HG03196 (cell line): Measurements from ENCODE around the gene PRDM15.

ENCODE experiments used
- ATAC-seq: cut with Tn5 transposase; IDR thresholded peaks from one replicate; pipeline ENCODE4 v1.9.1; 2021; ENCODE audit not compliant: unreplicated experiment

The PRDM15 gene

DNA sequence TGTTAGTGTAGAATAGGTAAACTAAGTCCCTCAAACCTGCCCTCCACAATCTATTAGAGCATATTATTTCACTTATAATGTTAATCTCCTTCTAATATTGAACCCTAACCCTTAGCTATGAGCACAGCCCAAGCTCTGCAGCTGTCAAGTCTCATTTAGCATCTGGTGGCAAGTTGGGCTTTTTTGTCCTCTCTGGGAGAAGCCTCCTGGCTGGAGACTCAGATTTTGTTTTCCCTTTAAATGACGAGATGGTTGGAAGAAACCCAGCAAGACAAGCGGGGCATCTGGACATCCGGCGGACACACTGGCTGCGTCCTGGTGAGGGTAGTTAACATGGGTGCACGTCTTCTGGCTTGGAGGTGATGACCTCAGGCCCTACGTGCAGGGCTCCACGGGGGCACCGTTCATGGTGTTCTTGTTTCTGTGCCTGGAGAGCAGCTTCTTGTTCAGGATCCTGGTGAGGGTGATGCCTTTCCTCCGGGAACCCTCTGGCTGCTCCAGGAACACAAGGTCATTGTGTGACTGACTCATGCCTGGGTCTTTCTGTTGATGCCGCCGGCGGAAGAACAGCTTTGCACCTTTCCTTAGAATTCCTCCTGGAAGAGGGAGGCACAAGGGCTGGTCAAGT lies 9.7 kb upstream of the PRDM15 start:
- ATAC-seq: no peak

DNA sequence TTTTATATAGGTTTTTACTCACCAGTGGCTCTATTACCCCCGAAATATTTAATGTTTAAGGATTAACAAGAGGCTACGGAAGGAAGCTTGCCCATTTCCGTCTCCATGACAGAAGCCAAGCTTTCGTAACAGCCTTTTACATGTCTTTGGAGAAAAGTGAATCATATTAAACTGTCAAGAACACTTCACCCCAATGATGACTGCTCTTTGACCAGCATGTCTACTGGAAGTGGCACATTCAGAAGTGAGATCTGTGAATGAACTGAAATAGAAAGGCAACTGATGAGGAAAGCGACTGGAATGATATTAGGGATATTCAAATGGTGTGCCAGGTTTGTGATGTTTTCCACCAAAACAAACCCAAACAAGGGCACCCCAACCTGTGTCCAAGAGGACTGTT lies 8.5 kb upstream of the PRDM15 start:
- no peak for ATAC-seq

DNA sequence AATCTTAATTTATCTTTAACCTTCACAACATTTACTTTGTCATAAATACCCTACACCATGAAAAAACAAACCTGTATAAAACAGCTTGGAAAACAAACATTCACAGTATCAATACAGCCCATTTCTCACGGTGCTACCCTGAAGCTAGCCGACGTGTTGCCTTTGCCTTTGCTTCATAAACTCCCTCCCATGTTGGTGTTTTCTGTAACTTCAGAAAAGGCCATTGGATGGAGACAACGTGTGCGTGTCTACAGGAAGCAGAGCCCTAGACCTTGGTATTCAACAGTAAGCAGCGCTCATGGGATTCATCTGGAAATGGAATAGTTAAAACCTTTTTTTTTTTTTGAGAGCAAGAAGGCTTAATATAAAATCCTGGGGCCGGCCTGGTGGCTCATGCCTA lies 7.2 kb upstream of the PRDM15 start:
- ATAC-seq: no peak

DNA sequence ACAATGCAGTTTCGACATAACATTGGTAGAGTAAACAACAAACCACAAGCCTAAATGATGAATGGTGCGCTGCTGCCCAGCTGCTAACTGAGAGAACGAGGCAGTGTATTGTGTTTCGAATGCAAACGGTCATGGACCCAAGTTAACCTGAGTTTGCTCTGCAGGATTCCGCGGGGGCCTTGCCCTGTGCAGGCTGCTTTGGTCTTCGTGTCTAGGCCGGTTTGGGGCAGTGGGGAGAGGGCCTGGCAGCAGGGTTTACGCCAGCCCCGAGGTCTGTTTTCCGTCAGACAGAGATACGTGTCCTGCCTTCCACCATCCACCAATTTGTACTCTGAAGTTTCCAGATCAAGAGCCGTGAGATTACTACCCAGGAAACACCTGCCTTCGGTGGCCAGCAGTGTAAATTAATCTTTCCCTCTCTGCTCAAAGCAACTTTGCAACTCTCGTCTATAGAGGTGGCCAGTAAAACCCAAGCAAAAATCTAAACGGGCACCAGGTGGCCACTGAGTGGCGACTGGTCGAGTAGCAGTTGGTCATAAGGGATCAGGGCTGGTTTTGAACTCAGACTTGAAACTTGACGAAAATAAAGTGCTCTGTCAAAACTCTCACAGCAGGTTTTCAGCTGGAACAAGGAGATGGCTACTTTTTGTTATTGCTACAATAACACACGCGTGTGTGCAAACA lies 6.3 kb upstream of the PRDM15 start:
- ATAC-seq: no peak

DNA sequence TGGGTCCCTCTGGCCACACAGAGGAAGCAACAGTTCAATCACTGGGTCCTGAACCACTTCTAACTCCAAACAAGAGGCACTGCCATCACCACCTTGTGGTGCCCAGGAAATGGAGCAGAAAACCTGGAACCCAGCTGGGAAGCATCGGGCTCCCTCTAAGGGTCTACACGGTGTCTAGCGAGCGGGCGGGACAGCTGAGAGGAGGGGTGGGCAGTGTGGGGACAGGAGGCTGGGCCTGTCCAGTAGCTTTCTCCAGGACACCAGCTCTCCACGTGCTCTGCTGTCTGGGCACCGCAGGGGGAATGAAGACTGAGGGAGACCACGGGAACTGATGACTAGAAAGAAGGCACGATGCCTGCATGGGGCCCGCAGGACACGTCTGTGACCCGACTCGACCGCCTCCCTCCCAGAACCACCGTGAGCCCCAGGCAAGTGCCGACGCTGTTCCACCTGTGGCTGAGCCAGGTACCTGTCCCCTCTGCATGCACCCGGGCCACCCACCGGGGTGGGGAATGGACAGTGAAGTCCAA lies 5.4 kb upstream of the PRDM15 start:
- no peak for ATAC-seq

DNA sequence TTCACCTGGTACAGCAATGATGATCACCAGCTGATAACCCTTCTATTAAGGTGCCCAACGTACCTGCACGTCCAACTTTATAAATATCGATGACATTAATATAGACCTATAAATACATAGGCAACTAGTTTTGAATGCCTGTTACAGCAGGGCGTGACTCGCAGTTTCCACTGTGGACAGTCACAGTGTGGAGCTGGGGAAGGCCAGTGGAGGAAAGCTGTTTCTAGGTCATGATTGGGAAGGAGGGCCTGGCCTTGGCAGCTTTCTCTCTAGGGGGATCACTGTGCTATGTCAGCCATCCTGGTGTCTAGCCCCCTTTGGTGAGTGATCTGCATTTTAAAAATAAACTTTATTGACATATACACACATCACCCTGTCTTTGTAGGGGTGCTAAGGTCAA lies 4.4 kb upstream of the PRDM15 start:
- no peak for ATAC-seq

DNA sequence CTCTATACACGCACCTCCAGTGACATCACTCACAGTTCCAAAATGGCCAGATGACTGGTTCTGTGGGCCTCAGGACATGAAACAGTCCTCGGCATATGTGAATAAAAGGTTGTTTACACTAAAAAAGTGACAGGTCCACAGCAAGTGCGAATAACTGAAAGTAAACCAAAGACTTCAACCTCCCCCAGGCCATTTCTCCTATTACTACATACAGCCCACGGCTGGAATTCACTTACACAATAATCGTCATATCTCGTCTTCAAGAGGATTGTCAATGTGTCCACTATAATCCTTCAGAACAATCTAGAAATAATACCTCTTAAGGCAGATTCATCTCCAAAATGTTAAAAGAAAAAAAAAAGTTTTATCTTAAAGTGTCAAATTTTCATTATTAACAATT lies 1.9 kb upstream of the PRDM15 start:
- no peak for ATAC-seq

DNA sequence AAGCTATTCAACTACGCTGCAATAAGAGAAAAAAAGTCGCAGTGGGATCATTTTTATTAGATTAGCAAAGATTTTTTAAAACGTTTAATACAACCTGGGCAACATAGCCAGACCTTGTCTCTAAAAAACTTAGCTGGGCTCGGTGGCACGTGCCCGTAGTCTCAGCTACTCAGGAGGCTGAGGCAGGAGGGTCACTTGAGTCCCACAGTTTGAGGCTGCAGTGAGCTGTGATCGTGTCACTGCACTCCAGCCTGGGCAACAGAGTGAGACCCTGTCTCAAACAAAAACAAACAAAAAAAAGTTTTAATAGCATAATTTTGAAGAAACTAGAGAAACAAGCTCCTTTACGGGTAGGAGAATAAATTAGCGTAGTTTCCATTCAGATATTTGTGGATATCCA lies 1.0 kb upstream of the PRDM15 start:
- no peak for ATAC-seq

DNA sequence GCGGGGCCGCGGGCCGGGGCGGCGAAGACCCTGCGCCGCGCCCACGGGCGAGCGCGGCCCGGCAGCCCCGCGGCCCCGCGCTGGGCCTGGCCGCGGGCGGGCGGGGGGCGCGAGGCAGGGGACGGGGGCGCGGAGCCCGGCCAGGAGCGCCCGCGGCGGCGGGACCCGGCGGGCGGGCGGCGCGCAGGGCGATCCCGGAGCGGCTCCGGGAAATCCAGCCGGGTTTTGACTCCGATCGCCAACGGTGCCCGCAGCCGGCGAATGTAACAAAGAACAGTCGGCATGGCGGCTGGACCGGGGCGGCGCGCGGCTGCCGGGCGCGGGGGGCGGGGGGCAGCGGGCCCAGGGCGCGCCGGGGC lies 334 bp downstream of the PRDM15 start:
- peak; percentile 50 for ATAC-seq

DNA sequence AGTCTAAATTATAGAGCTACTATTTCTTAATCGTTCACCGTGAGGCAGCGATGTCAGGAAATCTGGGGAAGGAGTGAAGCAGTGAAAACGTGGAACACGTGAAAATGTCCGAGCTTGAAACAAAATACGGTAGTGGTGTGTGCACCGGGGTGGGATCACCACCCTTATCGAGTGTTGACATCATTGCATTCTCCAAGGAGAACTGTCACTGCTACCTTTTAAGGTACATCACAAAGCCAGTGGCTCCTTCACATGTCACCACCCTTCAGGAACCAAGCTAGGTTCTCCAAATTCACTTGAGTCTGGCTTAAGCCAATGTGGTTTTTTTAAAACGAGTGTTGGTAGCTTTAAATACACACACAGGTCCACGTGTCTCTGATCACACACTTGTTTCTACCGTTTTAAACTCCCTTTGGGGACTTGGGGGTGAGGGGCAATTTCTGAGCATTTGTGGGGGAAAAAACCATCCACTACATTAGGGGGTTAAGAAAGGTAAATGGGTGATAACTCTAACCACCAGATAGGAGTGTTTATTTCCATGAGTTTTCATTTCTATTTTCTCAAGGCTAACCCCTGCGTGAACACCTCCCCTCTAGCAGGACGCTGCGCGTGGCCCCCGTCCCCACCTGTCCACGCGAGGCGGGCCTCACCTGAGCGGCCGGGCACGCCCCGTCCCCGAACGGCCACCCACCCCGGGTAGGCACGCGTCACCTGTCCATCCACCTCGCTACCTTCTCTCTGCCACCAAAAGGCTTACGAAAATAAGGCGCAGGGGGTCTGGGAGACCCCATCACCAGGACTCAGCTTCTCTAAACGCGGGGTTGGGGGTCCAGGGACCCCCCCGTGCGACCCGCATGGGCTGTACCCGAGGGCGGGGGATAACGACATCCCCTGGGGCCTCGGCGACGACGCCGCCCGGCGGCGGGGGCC lies 978 bp downstream of the PRDM15 start:
- peak; percentile 21 for ATAC-seq

DNA sequence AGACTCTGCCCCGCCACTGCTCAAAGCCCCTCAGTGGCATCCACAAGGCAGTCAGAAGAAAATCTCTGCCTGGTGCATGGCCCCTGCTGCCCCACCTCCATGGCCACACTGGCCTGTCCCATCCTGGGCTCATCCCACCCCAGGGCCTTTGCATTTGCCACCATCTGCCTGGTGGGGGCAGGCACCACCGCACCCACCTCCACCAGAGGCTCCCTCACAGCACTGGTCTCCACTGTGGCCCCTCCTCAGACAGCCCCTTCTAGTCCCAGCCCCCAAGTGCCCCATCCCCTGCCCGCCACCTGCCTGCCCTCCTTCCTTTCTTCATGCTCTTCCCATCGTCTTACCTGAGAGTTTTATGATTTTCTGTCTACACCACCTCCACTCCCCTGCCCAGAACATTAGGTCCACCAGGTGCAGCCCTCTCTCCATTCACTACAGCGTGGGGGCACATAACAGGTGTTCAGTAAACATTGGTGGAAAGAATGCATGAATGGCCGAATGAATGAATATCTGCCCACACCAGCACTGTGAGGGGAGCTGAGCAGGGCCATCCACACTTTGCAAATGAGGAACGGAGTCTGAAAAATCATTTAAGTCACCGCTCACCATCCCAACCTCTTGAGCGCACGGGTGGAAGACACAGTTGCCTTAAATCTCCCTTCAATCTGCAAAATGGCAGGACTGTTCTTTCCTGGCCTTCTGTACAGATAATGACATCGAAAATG lies 2.1 kb downstream of the PRDM15 start:
- ATAC-seq: no peak

DNA sequence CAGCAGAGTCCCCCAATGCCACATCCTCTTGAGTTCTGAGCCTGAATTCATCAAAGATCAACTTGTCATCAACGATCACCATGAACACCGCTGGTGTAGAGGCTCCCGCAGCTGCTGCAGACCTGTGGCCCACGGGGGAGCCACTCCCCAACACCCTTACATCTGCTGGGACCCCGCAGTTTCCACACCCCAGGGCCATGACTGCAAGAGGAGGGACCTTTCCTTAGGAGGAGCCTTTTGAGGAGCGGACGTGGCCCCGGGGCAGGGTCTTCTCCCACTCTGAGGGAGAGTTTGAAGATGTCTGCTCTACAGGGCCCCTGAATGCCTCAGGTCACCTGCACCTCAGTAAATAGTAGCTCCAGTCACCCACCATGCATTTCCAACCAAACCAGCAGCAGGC lies 2.7 kb downstream of the PRDM15 start:
- ATAC-seq: no peak

DNA sequence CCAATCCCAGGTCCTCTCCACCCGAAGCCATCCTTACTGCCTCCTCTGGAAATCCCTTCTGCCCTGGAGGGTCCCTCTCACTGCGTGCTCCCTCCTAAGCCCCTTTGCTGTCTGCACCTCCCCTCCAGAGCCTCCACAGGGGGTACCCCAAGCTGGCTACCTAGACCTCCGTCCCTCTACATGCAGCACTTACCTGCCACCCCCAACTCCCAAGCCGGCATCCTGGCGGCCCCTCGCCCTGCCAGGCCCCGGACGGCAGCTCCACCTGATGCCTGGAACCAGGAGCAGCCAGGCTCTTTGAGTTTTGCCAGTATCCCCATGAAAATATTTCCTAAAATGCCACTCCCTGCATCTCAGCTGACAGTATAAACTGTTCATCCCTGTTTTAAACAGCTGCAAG lies 4.1 kb downstream of the PRDM15 start:
- ATAC-seq: no peak

DNA sequence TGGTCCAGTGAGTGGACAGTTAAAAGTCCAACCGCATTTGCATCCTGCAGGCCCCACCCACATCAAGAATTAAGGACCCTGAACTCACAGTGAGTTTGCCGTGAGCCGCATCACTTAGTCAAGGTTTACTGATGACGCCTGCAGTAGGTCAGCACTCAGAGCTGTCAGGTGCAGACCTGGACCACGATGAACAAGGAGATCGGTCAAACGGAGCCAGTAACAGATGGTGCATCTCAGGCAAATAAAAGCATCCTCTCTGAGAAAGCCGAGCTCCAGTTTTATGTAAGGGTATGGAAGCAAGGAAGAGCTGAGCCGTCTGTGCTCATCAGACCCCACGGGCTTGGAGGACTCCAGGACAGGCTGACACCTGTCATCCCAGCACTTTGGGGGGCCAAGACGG lies 4.5 kb downstream of the PRDM15 start:
- ATAC-seq: no peak

DNA sequence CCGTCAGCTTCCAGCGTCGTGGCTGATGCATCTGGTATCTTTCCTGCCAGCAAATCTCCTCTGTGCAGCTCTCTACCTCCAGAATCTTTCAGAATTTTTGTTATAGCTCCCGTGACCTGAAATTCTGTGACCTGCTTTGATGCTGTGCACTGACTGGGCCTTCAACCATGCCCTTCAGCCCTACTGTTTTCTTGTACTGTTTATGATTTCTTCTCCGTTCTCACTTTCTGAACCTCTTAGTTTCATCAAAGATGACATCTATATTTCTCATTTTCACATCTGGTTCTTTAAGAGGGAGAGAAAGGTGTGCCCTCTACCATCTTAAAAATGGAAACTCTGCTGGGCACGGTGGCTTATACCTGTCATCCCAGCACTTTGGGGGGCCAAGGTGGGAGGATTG lies 5.7 kb downstream of the PRDM15 start:
- no peak for ATAC-seq

DNA sequence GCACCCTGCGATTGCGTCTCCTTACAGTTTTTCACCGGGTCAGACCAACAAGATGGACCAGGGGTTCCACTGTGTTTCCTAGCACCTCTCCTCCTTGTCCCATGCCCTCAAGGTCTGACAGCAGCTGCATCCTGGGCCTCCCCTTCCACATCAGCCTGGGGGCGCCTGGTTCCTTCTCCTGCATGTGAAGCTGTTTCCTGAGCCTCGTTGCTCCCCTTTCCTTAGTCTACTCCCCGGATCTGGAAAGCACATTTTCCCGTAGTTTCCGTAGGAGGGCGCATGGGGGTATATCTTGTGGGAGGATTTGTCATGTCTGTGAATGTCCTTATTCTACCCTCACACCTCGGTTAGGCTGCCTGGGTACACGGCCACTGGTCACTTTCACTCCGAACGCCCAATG lies 6.1 kb downstream of the PRDM15 start:
- no peak for ATAC-seq

DNA sequence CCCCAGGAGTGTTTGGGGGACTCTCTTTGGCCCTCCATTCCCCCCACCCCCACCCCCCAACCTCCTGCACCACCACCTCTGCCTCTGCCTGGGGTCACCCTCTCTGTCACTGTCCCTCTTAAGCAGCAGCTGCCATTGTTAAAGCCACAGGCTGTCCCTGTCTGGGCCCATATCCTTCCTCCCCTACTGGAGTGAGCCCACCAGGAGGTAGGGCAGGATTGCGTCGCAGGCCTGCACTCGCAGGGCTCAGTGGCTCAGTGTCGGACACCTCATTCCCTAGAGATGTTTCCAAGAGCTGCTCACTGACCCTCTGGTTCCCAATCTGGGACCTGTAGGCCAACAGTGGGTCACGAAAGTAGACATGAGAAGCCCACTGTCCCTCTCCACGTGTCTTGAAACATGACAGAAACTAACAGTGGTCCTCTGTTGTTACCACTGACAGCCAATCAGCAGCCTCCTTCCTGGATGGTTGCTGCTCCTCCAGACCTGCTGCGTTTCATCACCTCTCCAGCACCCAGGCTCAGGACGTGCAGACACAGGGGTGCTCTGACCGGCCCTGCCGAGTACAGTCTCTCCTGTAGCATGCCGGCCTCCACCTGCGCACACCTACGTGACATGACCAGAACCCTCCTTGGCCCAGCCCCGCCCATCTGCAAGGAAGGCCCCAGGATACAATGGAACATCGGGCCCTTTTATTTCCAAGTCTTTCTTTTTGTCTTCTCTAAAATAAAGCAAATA lies 7.7 kb downstream of the PRDM15 start:
- ATAC-seq: no peak

DNA sequence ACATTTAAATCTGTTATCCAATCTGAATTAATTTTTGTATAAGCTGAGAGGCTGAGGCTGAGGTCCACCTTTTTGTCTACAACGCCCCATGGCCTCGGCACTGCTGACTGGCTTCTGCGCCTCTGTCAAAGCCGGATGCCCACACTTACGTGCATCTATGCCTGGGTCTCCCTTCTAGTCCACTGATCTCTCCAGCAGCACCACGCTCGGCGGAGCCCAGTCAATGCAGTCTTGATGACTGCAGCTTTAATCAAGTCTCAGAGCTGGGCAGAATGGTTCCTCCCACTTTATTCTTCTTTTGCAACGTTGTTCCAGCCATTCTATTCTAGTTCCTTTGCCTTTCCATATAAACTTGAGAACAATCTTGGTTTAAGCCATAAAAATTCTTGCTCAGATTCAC lies 9.4 kb downstream of the PRDM15 start:
- ATAC-seq: no peak

DNA sequence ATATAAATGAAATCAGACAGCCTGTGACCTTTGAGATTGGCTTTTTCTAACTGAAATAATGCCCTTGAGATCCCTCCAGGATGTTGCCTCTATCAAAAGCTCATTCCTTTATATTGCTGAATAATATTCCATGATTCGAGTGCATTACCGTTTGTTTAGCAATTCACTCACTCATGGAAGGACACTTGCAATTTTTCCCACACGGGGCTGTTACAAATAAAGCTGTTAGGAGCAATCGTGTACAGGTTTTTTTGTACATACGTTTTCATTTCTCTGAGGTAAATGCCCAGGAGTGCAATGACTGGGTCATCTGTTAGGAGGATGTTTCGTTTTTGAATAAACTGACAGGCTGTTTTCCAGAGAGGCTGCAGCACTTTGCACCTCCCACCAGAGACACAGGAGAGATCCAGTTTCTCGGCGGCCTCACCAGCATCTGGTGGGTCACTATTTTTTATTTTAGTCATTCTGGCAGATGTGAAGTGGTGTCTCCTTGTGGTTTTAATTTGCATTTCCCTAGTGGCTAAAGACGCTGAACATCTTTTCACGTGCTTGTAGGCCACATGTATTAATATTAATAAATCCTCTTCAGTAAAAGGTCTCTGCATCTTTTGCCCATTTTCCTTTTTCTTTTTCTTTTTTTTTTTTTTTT lies 11.0 kb downstream of the PRDM15 start:
- peak; percentile 64 for ATAC-seq

DNA sequence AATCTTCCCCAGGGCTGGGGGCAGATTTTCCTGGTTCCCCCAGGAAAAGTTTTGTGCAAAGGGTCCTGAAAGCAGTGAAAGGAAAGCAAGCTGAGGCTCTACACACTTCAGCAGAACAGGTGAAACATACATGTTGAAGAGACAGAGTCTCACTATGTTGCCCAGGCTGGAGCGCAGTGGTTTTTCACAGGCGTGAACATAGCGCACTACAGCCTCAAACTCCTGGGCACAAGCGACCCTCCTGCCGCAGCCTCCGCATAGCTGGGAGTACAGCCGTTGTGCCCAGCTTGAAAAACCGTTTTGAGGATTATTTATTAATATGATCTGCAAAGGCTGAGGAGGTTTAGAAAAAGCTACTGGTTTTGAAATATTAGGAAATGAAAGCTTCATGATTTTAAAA lies 11.8 kb downstream of the PRDM15 start:
- ATAC-seq: no peak
